Fibroblast of villous mesenchyme (primary cell): ENCODE data around the gene NUFIP2. TPM values are rescaled to one million over a fixed set of nuclear protein-coding genes. Genes with fewer than 3 reads are reported as not detected.
"Not testable (repeated sequence)": the region's sequence is repeated elsewhere in the genome, so short reads cannot be mapped to it uniquely, and the experiment has no call there.

Experiments used
- DNase-seq: peaks from one replicate; pipeline ENCODE4 v3.0.0-alpha.2; 2010; ENCODE audit warnings: low read depth
- H3K4me3 ChIP-seq: 2 replicates; pipeline ENCODE4 v1.5.1; 2011; ENCODE audit warnings: low read depth, mild to moderate bottlenecking, low read length
- CTCF ChIP-seq: IDR thresholded peaks from 2 replicates; pipeline ENCODE4 v1.5.1; 2012; ENCODE audit warnings: low read depth, mild to moderate bottlenecking, low read length; ENCODE audit not compliant: insufficient read depth
- total RNA-seq: library from RNA; depleted of rRNA; stranded (reverse); fragments of >200 nt; gene quantifications from 2 replicates; pipeline ENCODE4 v1.2.3, GENCODE V29; 2012

Gene NUFIP2
- total RNA-seq, 1 donor = 67.4 TPM

- no peak overlapping the region for H3K4me3 ChIP-seq
- no peak for DNase-seq
- no peak for TF ChIP-seq CTCF
Measured at GRCh38 chr17:29279397-29280070, 14.4 kb downstream of the NUFIP2 start.

GRCh38 chr17:29278692-29279091 lies 15.3 kb downstream of the NUFIP2 start:
- no peak overlapping the region for H3K4me3 ChIP-seq
- TF ChIP-seq CTCF = no peak
- no peak for DNase-seq

GRCh38 chr17:29273924-29274323 lies 20.0 kb downstream of the NUFIP2 start:
- TF ChIP-seq CTCF = no peak

GRCh38 chr17:29271980-29272379 lies 22.0 kb downstream of the NUFIP2 start:
- DNase-seq, H3K4me3 ChIP-seq: not testable (repeated sequence)

More at GRCh38 chr17:29273924-29274323, 20.0 kb downstream of the NUFIP2 start:
- DNase-seq = no peak
- H3K4me3 ChIP-seq = no peak overlapping the region

- DNase-seq = no peak
- TF ChIP-seq CTCF = no peak
- no peak overlapping the region for H3K4me3 ChIP-seq
Measured at GRCh38 chr17:29263916-29264315, 30.0 kb downstream of the NUFIP2 start.

GRCh38 chr17:29257756-29258155 lies 36.2 kb downstream of the NUFIP2 start:
- peak; percentile 79 for DNase-seq
- H3K4me3 ChIP-seq = no peak overlapping the region
- TF ChIP-seq CTCF = no peak

GRCh38 chr17:29256735-29257466 lies 37.0 kb downstream of the NUFIP2 start:
- H3K4me3 ChIP-seq = no peak overlapping the region
- DNase-seq = no peak
- TF ChIP-seq CTCF = no peak
